Stomach (tissue), 4 donors: ENCODE measurements around the gene TMEM255B.

Experiments used
- POLR2A ChIP-seq, 4 donors: fragments of 450-650 bp; IDR thresholded peaks; one replicate each; pipeline ENCODE4 v1.6.1; 2016; ENCODE audit warnings: antibody characterized with exemption in 4 of 4, control low read depth in 2 of 4, mild to moderate bottlenecking in 1 of 4, moderate library complexity in 1 of 4
- TF ChIP-seq, protein P1 (sequence below), 7 experiments: fragments of 450-650 bp in 4 of 7; fragments of 200-600 bp in 3 of 7; sonication (generic) in 3 of 7; IDR thresholded peaks; one replicate each; pipeline ENCODE4 v1.5.1; 2016 to 2019; ENCODE audit warnings: antibody characterized with exemption in 7 of 7, control low read depth in 2 of 7, mild to moderate bottlenecking in 1 of 7

DNA sequence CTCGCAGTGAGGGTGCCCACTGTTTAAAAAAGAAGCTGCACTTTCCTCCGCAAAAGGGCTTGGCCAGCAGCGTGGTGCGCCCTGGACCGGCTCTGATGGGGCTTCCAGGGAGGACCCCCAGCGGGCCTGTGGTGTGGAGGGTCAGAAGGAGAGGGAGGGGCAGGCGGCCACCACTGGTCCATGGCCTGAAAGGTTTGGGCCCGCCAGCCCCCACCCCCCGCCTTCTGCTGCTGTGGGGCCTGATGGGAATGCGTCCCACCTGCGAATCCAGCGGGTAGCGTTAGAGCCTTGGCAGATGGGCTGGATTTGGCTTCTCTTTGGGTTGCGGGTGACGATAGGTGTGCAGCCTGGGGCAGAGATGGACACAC is 34.7 kb downstream of the TMEM255B start:
- TF ChIP-seq, protein P1, sequence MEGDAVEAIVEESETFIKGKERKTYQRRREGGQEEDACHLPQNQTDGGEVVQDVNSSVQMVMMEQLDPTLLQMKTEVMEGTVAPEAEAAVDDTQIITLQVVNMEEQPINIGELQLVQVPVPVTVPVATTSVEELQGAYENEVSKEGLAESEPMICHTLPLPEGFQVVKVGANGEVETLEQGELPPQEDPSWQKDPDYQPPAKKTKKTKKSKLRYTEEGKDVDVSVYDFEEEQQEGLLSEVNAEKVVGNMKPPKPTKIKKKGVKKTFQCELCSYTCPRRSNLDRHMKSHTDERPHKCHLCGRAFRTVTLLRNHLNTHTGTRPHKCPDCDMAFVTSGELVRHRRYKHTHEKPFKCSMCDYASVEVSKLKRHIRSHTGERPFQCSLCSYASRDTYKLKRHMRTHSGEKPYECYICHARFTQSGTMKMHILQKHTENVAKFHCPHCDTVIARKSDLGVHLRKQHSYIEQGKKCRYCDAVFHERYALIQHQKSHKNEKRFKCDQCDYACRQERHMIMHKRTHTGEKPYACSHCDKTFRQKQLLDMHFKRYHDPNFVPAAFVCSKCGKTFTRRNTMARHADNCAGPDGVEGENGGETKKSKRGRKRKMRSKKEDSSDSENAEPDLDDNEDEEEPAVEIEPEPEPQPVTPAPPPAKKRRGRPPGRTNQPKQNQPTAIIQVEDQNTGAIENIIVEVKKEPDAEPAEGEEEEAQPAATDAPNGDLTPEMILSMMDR (IDR thresholded peaks at IDR 0.05), result no peak
- TF ChIP-seq POLR2A (IDR thresholded peaks at IDR 0.05), result no peak
